Effector memory CD4-positive, alpha-beta T cell (primary cell): Measurements from ENCODE around the gene EFS.
"Not testable (repeated sequence)": the region's sequence is repeated elsewhere in the genome, so short reads cannot be mapped to it uniquely, and the experiment has no call there.

Experiments used
- DNase-seq, 3 donors: peaks; one replicate each; pipeline ENCODE4 v3.0.0-alpha.2; 2020
- H3K27ac ChIP-seq: 2 replicates; pipeline ENCODE4 v1.7.0; 2013; ENCODE audit warnings: mild to moderate bottlenecking, low read length, moderate library complexity; ENCODE audit not compliant: insufficient read depth, poor library complexity, severe bottlenecking
- H3K27me3 ChIP-seq: replicated peaks from 2 replicates; pipeline ENCODE4 v1.7.0; 2013; ENCODE audit warnings: mild to moderate bottlenecking, low read length; ENCODE audit not compliant: insufficient read depth, control insufficient read depth, poor library complexity, severe bottlenecking
- H3K36me3 ChIP-seq: 2 replicates; pipeline ENCODE4 v1.7.0; 2013; ENCODE audit warnings: mild to moderate bottlenecking, low read length, moderate library complexity; ENCODE audit not compliant: control insufficient read depth, insufficient read depth
- H3K4me1 ChIP-seq: 2 replicates; pipeline ENCODE4 v1.7.0; 2013; ENCODE audit warnings: low read length, mild to moderate bottlenecking; ENCODE audit not compliant: control insufficient read depth, insufficient read depth, poor library complexity, severe bottlenecking
- H3K4me3 ChIP-seq: 2 replicates; pipeline ENCODE4 v1.7.0; 2013; ENCODE audit warnings: low read length, low read depth, mild to moderate bottlenecking; ENCODE audit not compliant: insufficient read depth, poor library complexity, severe bottlenecking
- H3K9me3 ChIP-seq: 2 replicates; pipeline ENCODE4 v1.7.0; 2013; ENCODE audit warnings: mild to moderate bottlenecking, low read length, moderate library complexity; ENCODE audit not compliant: control insufficient read depth

The EFS gene

GRCh38 chr14:23406725-23407355, 41.9 kb upstream of the EFS start:
- no peak overlapping the region for H3K4me3 ChIP-seq
- no peaks in the 10 kb centered on the region for H3K9me3 ChIP-seq
- no peaks in the 10 kb centered on the region for H3K36me3 ChIP-seq
- no peaks in the 10 kb centered on the region for H3K27me3 ChIP-seq
- H3K4me1 ChIP-seq, result no peaks in the 10 kb centered on the region
- H3K27ac ChIP-seq, result no peak overlapping the region
- DNase-seq, result no peak

GRCh38 chr14:23406244-23406643, 41.3 kb upstream of the EFS start:
- no peaks in the 10 kb centered on the region for H3K9me3 ChIP-seq
- H3K36me3 ChIP-seq, result no peaks in the 10 kb centered on the region

GRCh38 chr14:23405516-23406025, 40.6 kb upstream of the EFS start:
- DNase-seq, result no peak
- Histone ChIP-seq H3K4me1 (no peaks in the 10 kb centered on the region), H3K27ac (no peak overlapping the region), H3K27me3 (no peaks in the 10 kb centered on the region), H3K9me3 (no peaks in the 10 kb centered on the region), H3K4me3 (no peak overlapping the region), H3K36me3 (no peaks in the 10 kb centered on the region)

More at GRCh38 chr14:23406244-23406643, 41.3 kb upstream of the EFS start:
- DNase-seq, result no peak
- Histone ChIP-seq H3K4me3 (no peak overlapping the region), H3K4me1 (no peaks in the 10 kb centered on the region), H3K27ac (no peak overlapping the region), H3K27me3 (no peaks in the 10 kb centered on the region)

GRCh38 chr14:23405096-23405495, 40.1 kb upstream of the EFS start:
- Histone ChIP-seq H3K9me3 (no peaks in the 10 kb centered on the region), H3K27ac (no peak overlapping the region), H3K36me3 (no peaks in the 10 kb centered on the region), H3K27me3 (no peaks in the 10 kb centered on the region), H3K4me3 (no peak overlapping the region), H3K4me1 (no peaks in the 10 kb centered on the region)
- no peak for DNase-seq

GRCh38 chr14:23404331-23404900, 39.4 kb upstream of the EFS start:
- no peaks in the 10 kb centered on the region for H3K36me3 ChIP-seq
- H3K4me1 ChIP-seq, result no peaks in the 10 kb centered on the region
- no peak overlapping the region for H3K4me3 ChIP-seq
- no peaks in the 10 kb centered on the region for H3K9me3 ChIP-seq
- DNase-seq, result no peak
- H3K27ac ChIP-seq, result no peak overlapping the region
- no peaks in the 10 kb centered on the region for H3K27me3 ChIP-seq

- Histone ChIP-seq H3K36me3 (no peaks in the 10 kb centered on the region), H3K27me3 (no peaks in the 10 kb centered on the region), H3K27ac (no peak overlapping the region), H3K9me3 (no peaks in the 10 kb centered on the region), H3K4me1 (no peaks in the 10 kb centered on the region), H3K4me3 (no peak overlapping the region)
- DNase-seq, result no peak
These were observed 38.9 kb upstream of the EFS start for GRCh38 chr14:23403908-23404307.

- DNase-seq, result no peak
- Histone ChIP-seq H3K27ac (no peak overlapping the region), H3K4me1 (no peaks in the 10 kb centered on the region), H3K4me3 (no peak overlapping the region), H3K36me3 (no peaks in the 10 kb centered on the region), H3K27me3 (no peaks in the 10 kb centered on the region), H3K9me3 (no peaks in the 10 kb centered on the region)
These were observed 38.1 kb upstream of the EFS start for GRCh38 chr14:23403139-23403438.

GRCh38 chr14:23402296-23403138, 37.5 kb upstream of the EFS start:
- Histone ChIP-seq H3K27ac (no peak overlapping the region), H3K4me3 (no peak overlapping the region), H3K4me1 (no peaks in the 10 kb centered on the region), H3K27me3 (no peaks in the 10 kb centered on the region), H3K9me3 (no peaks in the 10 kb centered on the region), H3K36me3 (no peaks in the 10 kb centered on the region)
- DNase-seq, result no peak

- no peaks in the 10 kb centered on the region for H3K27me3 ChIP-seq
- no peak for DNase-seq
- H3K4me1 ChIP-seq, result no peaks in the 10 kb centered on the region
- H3K36me3 ChIP-seq, result no peaks in the 10 kb centered on the region
- H3K9me3 ChIP-seq, result no peaks in the 10 kb centered on the region
- no peak overlapping the region for H3K27ac ChIP-seq
- H3K4me3 ChIP-seq, result no peak overlapping the region
These were observed 36.3 kb upstream of the EFS start for GRCh38 chr14:23401291-23401690.

GRCh38 chr14:23400496-23401149, 35.7 kb upstream of the EFS start:
- H3K4me1 ChIP-seq, H3K36me3 ChIP-seq, DNase-seq, H3K27me3 ChIP-seq, H3K27ac ChIP-seq, H3K4me3 ChIP-seq, H3K9me3 ChIP-seq: not testable (repeated sequence)
